Measurements from ENCODE around the gene ACADS. TPM values are rescaled to one million over a fixed set of nuclear protein-coding genes. Genes with fewer than 3 reads are reported as not detected.

Gene ACADS
- total RNA-seq, 1 experiment from 2014 or later = 16.1 TPM

- Mint-ChIP-seq H3K27ac (ENCODE audit: unreplicated experiment) (no peak overlapping the region), H3K9me3 (ENCODE audit: low read depth, unreplicated experiment) (no peaks in the 10 kb centered on the region), H3K4me3 (ENCODE audit: low read depth, unreplicated experiment) (no peak overlapping the region), H3K36me3 (ENCODE audit: insufficient read depth, unreplicated experiment) (peaks cover 7% of the 10 kb centered on the region), H3K27me3 (ENCODE audit: unreplicated experiment) (no peaks in the 10 kb centered on the region), H3K4me1 (ENCODE audit: low read depth, unreplicated experiment) (no peaks in the 10 kb centered on the region)
- TF ChIP-seq CTCF (IDR thresholded peaks at IDR 0.05; ENCODE audit: unreplicated experiment) = no peak
- BruUV-seq (replicated peaks) = no TSS peak
- no peak for DNase-seq
- CTCF ChIA-PET = no interaction called here
- intact Hi-C loops (cut with micrococcal nuclease; ENCODE audit: unreplicated experiment) = no loop called here
These were observed 48.7 kb downstream of the ACADS start for GRCh38 chr12:120774169-120774916.

GRCh38 chr12:120775862-120776552 lies 50.4 kb downstream of the ACADS start:
- TF ChIP-seq CTCF (IDR thresholded peaks at IDR 0.05; ENCODE audit: unreplicated experiment) = no peak
- no peak overlapping the region for H3K27ac Mint-ChIP-seq (ENCODE audit: unreplicated experiment)
- no TSS peak for BruUV-seq (replicated peaks)
- H3K27me3 Mint-ChIP-seq (ENCODE audit: unreplicated experiment) = no peaks in the 10 kb centered on the region
- H3K4me3 Mint-ChIP-seq (ENCODE audit: low read depth, unreplicated experiment) = no peak overlapping the region
- CTCF ChIA-PET = interaction anchor here (0.6 kb wide), 1 partner anchor 169 kb away, joined by 4 read pairs; no protein-coding TSS in a partner anchor
- no peaks in the 10 kb centered on the region for H3K9me3 Mint-ChIP-seq (ENCODE audit: low read depth, unreplicated experiment)
- DNase-seq = no peak
- H3K4me1 Mint-ChIP-seq (ENCODE audit: low read depth, unreplicated experiment) = no peaks in the 10 kb centered on the region
- intact Hi-C loops (cut with micrococcal nuclease; ENCODE audit: unreplicated experiment) = no loop called here
- peaks cover 11% of the 10 kb centered on the region for H3K36me3 Mint-ChIP-seq (ENCODE audit: insufficient read depth, unreplicated experiment)

GRCh38 chr12:120783197-120783596 lies 57.6 kb downstream of the ACADS start:
- H3K36me3 Mint-ChIP-seq (ENCODE audit: insufficient read depth, unreplicated experiment) = peaks cover 28% of the 10 kb centered on the region
- BruUV-seq (replicated peaks) = no TSS peak
- TF ChIP-seq CTCF (IDR thresholded peaks at IDR 0.05; ENCODE audit: unreplicated experiment) = no peak

GRCh38 chr12:120784804-120785203 lies 59.2 kb downstream of the ACADS start:
- no peak overlapping the region for H3K27ac Mint-ChIP-seq (ENCODE audit: unreplicated experiment)
- no peaks in the 10 kb centered on the region for H3K27me3 Mint-ChIP-seq (ENCODE audit: unreplicated experiment)
- peaks cover 23% of the 10 kb centered on the region for H3K36me3 Mint-ChIP-seq (ENCODE audit: insufficient read depth, unreplicated experiment)
- BruUV-seq (replicated peaks) = no TSS peak
- CTCF ChIA-PET = no interaction called here
- H3K9me3 Mint-ChIP-seq (ENCODE audit: low read depth, unreplicated experiment) = no peaks in the 10 kb centered on the region
- no peak for DNase-seq
- no peak for TF ChIP-seq CTCF (IDR thresholded peaks at IDR 0.05; ENCODE audit: unreplicated experiment)
- H3K4me1 Mint-ChIP-seq (ENCODE audit: low read depth, unreplicated experiment) = no peaks in the 10 kb centered on the region
- no peak overlapping the region for H3K4me3 Mint-ChIP-seq (ENCODE audit: low read depth, unreplicated experiment)
- intact Hi-C loops (cut with micrococcal nuclease; ENCODE audit: unreplicated experiment) = no loop called here

More at GRCh38 chr12:120783197-120783596, 57.6 kb downstream of the ACADS start:
- Mint-ChIP-seq H3K4me1 (ENCODE audit: low read depth, unreplicated experiment) (no peaks in the 10 kb centered on the region), H3K4me3 (ENCODE audit: low read depth, unreplicated experiment) (no peak overlapping the region), H3K27me3 (ENCODE audit: unreplicated experiment) (no peaks in the 10 kb centered on the region), H3K27ac (ENCODE audit: unreplicated experiment) (no peak overlapping the region), H3K9me3 (ENCODE audit: low read depth, unreplicated experiment) (no peaks in the 10 kb centered on the region)
- CTCF ChIA-PET = no interaction called here
- intact Hi-C loops (cut with micrococcal nuclease; ENCODE audit: unreplicated experiment) = no loop called here
- no peak for DNase-seq

All from Calu3 (cell line).